ENCODE results near the gene ECM2. TPM values are rescaled to one million over a fixed set of nuclear protein-coding genes. Genes with fewer than 3 reads are reported as not detected.

The ECM2 gene
- total and polyA plus RNA-seq, 7 donors, result 1.2 to 19.7 (median 5.4) TPM; not detected in 1

GRCh38 chr9:92492781-92493401 is 42.9 kb downstream of the ECM2 start:
- intact Hi-C loops (cut with DNase I), result no loop called here
- WGBS, 2 donors, result 76 to 90% methylated on average over 3 of the region's 3 CpGs

GRCh38 chr9:92488681-92489550 is 46.9 kb downstream of the ECM2 start:
- TF ChIP-seq EP300 (IDR thresholded peaks at IDR 0.05), result no peak
- TF ChIP-seq POLR2A (IDR thresholded peaks at IDR 0.05), result no peak
- no peak for TF ChIP-seq POLR2AphosphoS5 (IDR thresholded peaks at IDR 0.05)
- TF ChIP-seq CTCF (IDR thresholded peaks at IDR 0.05), result no peak
- Histone ChIP-seq H3K9me3 (no peaks in the 10 kb centered on the region), H3K4me1 (peaks cover 0 to 69% (median 39%) of the 10 kb centered on the region in 4 donors), H3K27ac (peak overlapping the region; percentile 30 to 78 (median 64)), H3K27me3 (no peaks in the 10 kb centered on the region), H3K4me3 (no peak overlapping the region), H3K36me3 (no peaks in the 10 kb centered on the region)
- intact Hi-C loops (cut with DNase I), result loop anchor here (5.0 kb wide), 1 partner anchor 118 kb away; no protein-coding TSS in a partner anchor
- WGBS, 2 donors, result 71 to 82% methylated on average over 4 of the region's 4 CpGs
- no peak for DNase-seq

More at GRCh38 chr9:92492781-92493401, 42.9 kb downstream of the ECM2 start:
- Histone ChIP-seq H3K27ac (peak overlapping the region in 3 of 4 donors; percentile 16 to 65 (median 58)), H3K4me1 (peaks cover 0 to 74% (median 39%) of the 10 kb centered on the region in 4 donors), H3K36me3 (no peaks in the 10 kb centered on the region), H3K4me3 (no peak overlapping the region), H3K27me3 (no peaks in the 10 kb centered on the region), H3K9me3 (no peaks in the 10 kb centered on the region)
- DNase-seq, result no peak
- no peak for TF ChIP-seq EP300 (IDR thresholded peaks at IDR 0.05)
- TF ChIP-seq POLR2A (IDR thresholded peaks at IDR 0.05), result no peak
- no peak for TF ChIP-seq POLR2AphosphoS5 (IDR thresholded peaks at IDR 0.05)
- no peak for TF ChIP-seq CTCF (IDR thresholded peaks at IDR 0.05)

GRCh38 chr9:92486371-92486770 is 49.4 kb downstream of the ECM2 start:
- Histone ChIP-seq H3K4me1 (peaks cover 0 to 70% (median 41%) of the 10 kb centered on the region in 4 donors), H3K36me3 (no peaks in the 10 kb centered on the region), H3K9me3 (no peaks in the 10 kb centered on the region), H3K4me3 (no peak overlapping the region), H3K27ac (no peak overlapping the region), H3K27me3 (no peaks in the 10 kb centered on the region)
- 83 to 95% methylated on average over 3 of the region's 3 CpGs for WGBS, 2 donors
- intact Hi-C loops (cut with DNase I), result loop anchor here (5.0 kb wide), 1 partner anchor 121 kb away; no protein-coding TSS in a partner anchor
- TF ChIP-seq CTCF (IDR thresholded peaks at IDR 0.05) (no peak), EP300 (IDR thresholded peaks at IDR 0.05) (no peak), POLR2AphosphoS5 (IDR thresholded peaks at IDR 0.05) (no peak), POLR2A (IDR thresholded peaks at IDR 0.05) (no peak)
- no peak for DNase-seq

- DNase-seq, result no peak
- H3K36me3 ChIP-seq, result no peaks in the 10 kb centered on the region
- TF ChIP-seq POLR2AphosphoS5 (IDR thresholded peaks at IDR 0.05) (no peak), POLR2A (IDR thresholded peaks at IDR 0.05) (no peak), CTCF (IDR thresholded peaks at IDR 0.05) (no peak), EP300 (IDR thresholded peaks at IDR 0.05) (no peak)
- H3K4me3 ChIP-seq, result no peak overlapping the region
- 87 to 94% methylated on average over 3 of the region's 3 CpGs for WGBS, 2 donors
- H3K4me1 ChIP-seq, result peaks cover 0 to 78% (median 50%) of the 10 kb centered on the region in 4 donors
- intact Hi-C loops (cut with DNase I), result no loop called here
- H3K27me3 ChIP-seq, result no peaks in the 10 kb centered on the region
- no peaks in the 10 kb centered on the region for H3K9me3 ChIP-seq
- H3K27ac ChIP-seq, result peak overlapping the region in 2 of 4 donors; percentile 78 to 90
These were observed 51.2 kb downstream of the ECM2 start for GRCh38 chr9:92484563-92484962.

Data from sigmoid colon (tissue), 7 donors.